ENCODE results near the gene MYLK4.
A peak's percentile ranks its signal among the peaks of the same experiment; 100 is the strongest.

The MYLK4 gene

GRCh38 chr6:2651536-2651935 is 99.2 kb downstream of the MYLK4 start:
- no peaks in the 10 kb centered on the region for H3K27me3 ChIP-seq
- intact Hi-C loops (cut with DNase I; ENCODE audit: low total_unique reads) = no loop called here
- TF ChIP-seq CTCF (IDR thresholded peaks at IDR 0.05) = no peak
- peaks cover 0 to 11% (median under 1%) of the 10 kb centered on the region in 4 donors for H3K4me1 ChIP-seq
- no peak overlapping the region for H3K27ac ChIP-seq
- H3K4me3 ChIP-seq = no peak overlapping the region
- no peaks in the 10 kb centered on the region for H3K36me3 ChIP-seq
- H3K9me3 ChIP-seq = peaks cover 0 to 5% (median 0%) of the 10 kb centered on the region in 3 donors
- DNase-seq = no peak

- Histone ChIP-seq H3K4me1 (peaks cover 0 to 10% (median 0%) of the 10 kb centered on the region in 4 donors), H3K9me3 (no peaks in the 10 kb centered on the region), H3K27me3 (no peaks in the 10 kb centered on the region), H3K36me3 (no peaks in the 10 kb centered on the region), H3K27ac (no peak overlapping the region), H3K4me3 (no peak overlapping the region)
- no peak for TF ChIP-seq CTCF (IDR thresholded peaks at IDR 0.05)
- no peak for DNase-seq
- intact Hi-C loops (cut with DNase I; ENCODE audit: low total_unique reads) = no loop called here
Measured at GRCh38 chr6:2646346-2646745, 104.4 kb downstream of the MYLK4 start.

GRCh38 chr6:2643935-2644539 is 106.7 kb downstream of the MYLK4 start:
- no peak for DNase-seq
- TF ChIP-seq CTCF (IDR thresholded peaks at IDR 0.05) = no peak
- Histone ChIP-seq H3K4me3 (no peak overlapping the region), H3K27me3 (no peaks in the 10 kb centered on the region), H3K36me3 (no peaks in the 10 kb centered on the region), H3K9me3 (no peaks in the 10 kb centered on the region), H3K27ac (no peak overlapping the region), H3K4me1 (peaks cover 0 to 30% (median 0%) of the 10 kb centered on the region in 4 donors)
- intact Hi-C loops (cut with DNase I; ENCODE audit: low total_unique reads) = no loop called here

- Histone ChIP-seq H3K4me3 (no peak overlapping the region), H3K4me1 (peaks cover 0 to 30% (median 0%) of the 10 kb centered on the region in 4 donors), H3K9me3 (no peaks in the 10 kb centered on the region), H3K27ac (no peak overlapping the region), H3K27me3 (no peaks in the 10 kb centered on the region), H3K36me3 (no peaks in the 10 kb centered on the region)
- intact Hi-C loops (cut with DNase I; ENCODE audit: low total_unique reads) = no loop called here
- TF ChIP-seq CTCF (IDR thresholded peaks at IDR 0.05) = no peak
- no peak for DNase-seq
Measured at GRCh38 chr6:2643130-2643529, 107.6 kb downstream of the MYLK4 start.

GRCh38 chr6:2641044-2641725 is 109.5 kb downstream of the MYLK4 start:
- intact Hi-C loops (cut with DNase I; ENCODE audit: low total_unique reads) = no loop called here
- Histone ChIP-seq H3K36me3 (no peaks in the 10 kb centered on the region), H3K27me3 (no peaks in the 10 kb centered on the region), H3K9me3 (no peaks in the 10 kb centered on the region), H3K4me1 (peaks cover 0 to 21% (median 0%) of the 10 kb centered on the region in 4 donors), H3K27ac (peak overlapping the region; percentile 23 to 54), H3K4me3 (no peak overlapping the region)
- no peak for DNase-seq
- no peak for TF ChIP-seq CTCF (IDR thresholded peaks at IDR 0.05)
